Common myeloid progenitor, CD34-positive (primary cell): ENCODE measurements around the gene ACCSL.
A peak's percentile ranks its signal among the peaks of the same experiment; 100 is the strongest.

ENCODE experiments used
- CTCF ChIA-PET: fragments of 350-600 bp; sonication (Branson Sonifier 250); formaldehyde crosslinking; loops from one replicate; lab custom pipeline; 2021; ENCODE audit warnings: antibody characterized with exemption; lab: Charles Lee
- POLR2A ChIA-PET: fragments of 350-600 bp; sonication (Branson Sonifier 250); formaldehyde crosslinking; loops from one replicate; lab custom pipeline; 2021; ENCODE audit warnings: antibody characterized with exemption; lab: Charles Lee
- DNase-seq, 3 donors: peaks; one replicate each; pipeline versions ENCODE4 v3.0.0 to v3.0.0-alpha.2; 2013
- H3K27ac ChIP-seq, 2 experiments: 1 replicate in 1 of 2; 2 replicates in 1 of 2; pipeline ENCODE4 v1.7.0; 2013; ENCODE audit warnings: inconsistent platforms in 2 of 2, low read length in 2 of 2, mild to moderate bottlenecking in 2 of 2, low read depth in 1 of 2, moderate library complexity in 1 of 2; ENCODE audit not compliant: severe bottlenecking in 2 of 2, insufficient read depth in 1 of 2, poor library complexity in 1 of 2
- H3K27me3 ChIP-seq, 5 experiments: replicated peaks in 2 of 5; 1 replicate in 3 of 5; 2 replicates in 2 of 5; pipeline versions ENCODE4 v1.6.1 to v1.7.0; 2013; ENCODE audit warnings: low read length in 4 of 5, mild to moderate bottlenecking in 2 of 5, moderate library complexity in 2 of 5, inconsistent platforms in 1 of 5; ENCODE audit not compliant: insufficient read depth in 5 of 5, control insufficient read depth in 4 of 5
- H3K36me3 ChIP-seq, 4 experiments: 1 replicate in 2 of 4; 2 replicates in 2 of 4; pipeline versions ENCODE4 v1.6.1 to v1.7.0; 2013; ENCODE audit warnings: low read length in 3 of 4, control low read depth in 1 of 4, mild to moderate bottlenecking in 1 of 4; ENCODE audit not compliant: control insufficient read depth in 4 of 4, insufficient read depth in 4 of 4
- H3K4me1 ChIP-seq, 4 experiments: 1 replicate in 3 of 4; 2 replicates in 1 of 4; pipeline versions ENCODE4 v1.6.1 to v1.7.1; 2013; ENCODE audit warnings: low read length in 3 of 4, mild to moderate bottlenecking in 3 of 4, control low read depth in 1 of 4, inconsistent platforms in 1 of 4, moderate library complexity in 1 of 4; ENCODE audit not compliant: control insufficient read depth in 4 of 4, insufficient read depth in 4 of 4; ENCODE audit errors: control extremely low read depth in 1 of 4
- H3K4me3 ChIP-seq, 7 experiments: 1 replicate in 4 of 7; 2 replicates in 3 of 7; pipeline versions ENCODE4 v1.5.1 to v1.7.0; 2013; ENCODE audit warnings: mild to moderate bottlenecking in 7 of 7, low read length in 6 of 7, moderate library complexity in 6 of 7, inconsistent platforms in 2 of 7, low read depth in 2 of 7, control low read depth in 1 of 7; ENCODE audit not compliant: insufficient read depth in 4 of 7, control insufficient read depth in 1 of 7; ENCODE audit errors: extremely low read depth in 1 of 7
- H3K9me3 ChIP-seq, 5 experiments: 1 replicate in 4 of 5; 2 replicates in 1 of 5; pipeline versions ENCODE4 v1.6.1 to v1.7.1; 2013; ENCODE audit warnings: low read length in 4 of 5, mild to moderate bottlenecking in 2 of 5, inconsistent platforms in 1 of 5, low read depth in 1 of 5, moderate library complexity in 1 of 5; ENCODE audit not compliant: control insufficient read depth in 4 of 5, insufficient read depth in 2 of 5; ENCODE audit errors: control extremely low read depth in 1 of 5
- WGBS: methylation state at CpG from one replicate; pipeline ENCODE4 v1.1.5; 2013; ENCODE audit not compliant: insufficient coverage; 5-methylcytosine and 5-hydroxymethylcytosine counted together

ACCSL gene

GRCh38 chr11:44051171-44051570, 3.4 kb downstream of the ACCSL start:
- H3K27ac ChIP-seq = no peak overlapping the region
- no peaks in the 10 kb centered on the region for H3K36me3 ChIP-seq
- H3K4me3 ChIP-seq = no peak overlapping the region
- ChIA-PET CTCF (no interaction called here), POLR2A (no interaction called here)
- H3K9me3 ChIP-seq = no peaks in the 10 kb centered on the region
- H3K27me3 ChIP-seq = peaks cover 0 to 2% (median 0%) of the 10 kb centered on the region in 5 experiments
- DNase-seq = no peak
- WGBS = 100% methylated on average over 4 of the region's 4 CpGs
- H3K4me1 ChIP-seq = no peaks in the 10 kb centered on the region

GRCh38 chr11:44057340-44057739, 9.6 kb downstream of the ACCSL start:
- Histone ChIP-seq H3K36me3 (no peaks in the 10 kb centered on the region), H3K9me3 (no peaks in the 10 kb centered on the region), H3K4me3 (no peak overlapping the region), H3K27me3 (no peaks in the 10 kb centered on the region), H3K4me1 (no peaks in the 10 kb centered on the region), H3K27ac (no peak overlapping the region)
- CTCF ChIA-PET = interaction anchor here (0.7 to 2.0 kb wide), 5 partner anchors 8 to 168 kb away, joined by 3 to 7 read pairs (median 3); partner anchors contain the start of gene ACCS
- 96% methylated on average over 3 of the region's 6 CpGs for WGBS
- POLR2A ChIA-PET = no interaction called here
- DNase-seq = no peak

DNA sequence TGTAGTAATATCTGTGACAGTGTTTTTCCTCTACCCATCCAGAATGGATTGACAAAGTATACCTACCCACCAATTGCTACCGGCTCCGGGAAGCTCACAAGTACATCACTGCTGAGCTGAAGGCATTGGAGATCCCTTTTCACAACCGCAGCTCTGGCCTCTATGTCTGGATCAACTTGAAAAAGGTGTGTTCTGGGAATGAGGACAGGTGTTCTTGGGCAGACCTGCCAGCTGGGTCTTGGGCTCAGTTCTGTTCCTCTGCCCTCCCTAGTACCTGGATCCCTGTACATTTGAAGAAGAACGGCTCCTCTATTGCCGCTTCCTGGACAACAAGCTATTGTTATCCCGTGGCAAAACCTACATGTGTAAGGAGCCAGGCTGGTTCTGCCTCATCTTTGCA, 10.5 kb downstream of the ACCSL start:
- Histone ChIP-seq H3K4me3 (no peak overlapping the region), H3K27me3 (no peaks in the 10 kb centered on the region), H3K27ac (no peak overlapping the region), H3K9me3 (no peaks in the 10 kb centered on the region), H3K4me1 (no peaks in the 10 kb centered on the region), H3K36me3 (no peaks in the 10 kb centered on the region)
- no peak for DNase-seq
- CTCF ChIA-PET = interaction anchor here (1.3 to 2.0 kb wide), 2 partner anchors 19 to 169 kb away, joined by 4 to 7 read pairs; no protein-coding TSS in a partner anchor
- 93% methylated on average over 3 of the region's 6 CpGs for WGBS
- POLR2A ChIA-PET = no interaction called here

GRCh38 chr11:44065161-44065661, 17.4 kb downstream of the ACCSL start:
- ChIA-PET CTCF (interaction anchor here (0.6 to 1.4 kb wide), 3 partner anchors 9 to 28 kb away, joined by 3 read pairs; no protein-coding TSS in a partner anchor), POLR2A (interaction anchor here (0.6 kb wide), 1 partner anchor 200 kb away, joined by 3 read pairs; no protein-coding TSS in a partner anchor)
- Histone ChIP-seq H3K27me3 (no peaks in the 10 kb centered on the region), H3K9me3 (no peaks in the 10 kb centered on the region), H3K36me3 (peaks cover 0 to 7% (median 3%) of the 10 kb centered on the region in 4 experiments), H3K4me3 (peak overlapping the region in 2 of 7 experiments; percentile 72 to 91), H3K4me1 (peaks cover 9 to 19% (median 14%) of the 10 kb centered on the region in 4 experiments), H3K27ac (peak overlapping the region in 1 of 2 experiments; percentile 95)
- no peak for DNase-seq
- 75% methylated on average over 3 of the region's 4 CpGs for WGBS

GRCh38 chr11:44065841-44066731, 18.3 kb downstream of the ACCSL start, which contains the start of gene ACCS:
Gene ACCS, plus strand, starts transcription at chr11:44066270. Its CDS starts 1,358 bp downstream, at chr11:44067628.
- whole genome bisulfite sequencing = under 1% methylated on average over 66 of the region's 70 CpGs
- Histone ChIP-seq H3K4me3 (peak within 1 kb of the TSS; percentile 45 to 91 (median 78)), H3K27me3 (no peaks in the 10 kb centered on the region), H3K27ac (peak within 1 kb of the TSS; percentile 61 to 95), H3K4me1 (peaks cover 9 to 19% (median 14%) of the 10 kb centered on the region in 4 experiments), H3K36me3 (peaks cover 2 to 15% (median 9%) of the 10 kb centered on the region in 4 experiments), H3K9me3 (no peaks in the 10 kb centered on the region)
- peak; percentile 98 to 99 (median 98) for DNase-seq
- ChIA-PET POLR2A (interaction anchor here (0.6 kb wide), 1 partner anchor 201 kb away, joined by 3 read pairs; no protein-coding TSS in a partner anchor), CTCF (interaction anchor here (1.0 to 6.1 kb wide), 6 partner anchors 9 to 27 kb away, joined by 3 to 34 read pairs (median 4); partner anchors contain the start of gene EXT2)

GRCh38 chr11:44066732-44067141, 19.0 kb downstream of the ACCSL start:
- Histone ChIP-seq H3K9me3 (no peaks in the 10 kb centered on the region), H3K4me1 (peaks cover 9 to 19% (median 14%) of the 10 kb centered on the region in 4 experiments), H3K4me3 (peak overlapping the region; percentile 45 to 91 (median 78)), H3K27me3 (no peaks in the 10 kb centered on the region), H3K36me3 (peaks cover 2 to 21% (median 12%) of the 10 kb centered on the region in 4 experiments), H3K27ac (peak overlapping the region; percentile 61 to 95)
- ChIA-PET CTCF (interaction anchor here (1.0 to 6.1 kb wide), 6 partner anchors 9 to 27 kb away, joined by 3 to 34 read pairs (median 4); partner anchors contain the start of gene EXT2), POLR2A (no interaction called here)
- WGBS = 35% methylated on average over 9 of the region's 10 CpGs
- DNase-seq = peak; percentile 25 to 66 (median 54)
